ENCODE data around the gene SCT. TPM values are rescaled to one million over a fixed set of nuclear protein-coding genes. Genes with fewer than 3 reads are reported as not detected.

Gene SCT
- total RNA-seq, 2 donors from 2014 or later = not detected

DNA sequence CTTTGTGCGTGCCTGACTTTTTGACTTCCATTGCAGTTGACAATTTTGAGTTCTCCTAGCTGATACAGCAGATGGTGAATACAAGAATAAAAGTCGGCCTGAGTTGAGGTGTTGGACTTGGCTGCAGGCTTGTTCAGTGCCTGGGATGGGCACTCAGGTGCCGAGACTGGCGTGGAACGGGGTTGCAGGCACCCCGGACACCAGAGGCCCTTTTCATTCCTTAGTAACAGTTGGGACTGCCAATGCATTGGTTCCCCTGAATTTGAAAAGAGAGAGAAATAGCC is 49.4 kb downstream of the SCT start:
- Mint-ChIP-seq H3K27me3 (ENCODE audit: low read depth) (peaks cover 13% of the 10 kb centered on the region), H3K36me3 (ENCODE audit: insufficient read depth in 2 of 2) (peaks cover 3 to 10% of the 10 kb centered on the region in 2 donors), H3K4me3 (peak overlapping the region; percentile 90 to 92), H3K9me3 (no peaks in the 10 kb centered on the region), H3K27ac (peak overlapping the region; percentile 86), H3K4me1 (ENCODE audit: low read depth) (peaks cover 54% of the 10 kb centered on the region)
- no peak for DNase-seq
- no peak for ATAC-seq (replicated peaks in 1 of 2)

DNA sequence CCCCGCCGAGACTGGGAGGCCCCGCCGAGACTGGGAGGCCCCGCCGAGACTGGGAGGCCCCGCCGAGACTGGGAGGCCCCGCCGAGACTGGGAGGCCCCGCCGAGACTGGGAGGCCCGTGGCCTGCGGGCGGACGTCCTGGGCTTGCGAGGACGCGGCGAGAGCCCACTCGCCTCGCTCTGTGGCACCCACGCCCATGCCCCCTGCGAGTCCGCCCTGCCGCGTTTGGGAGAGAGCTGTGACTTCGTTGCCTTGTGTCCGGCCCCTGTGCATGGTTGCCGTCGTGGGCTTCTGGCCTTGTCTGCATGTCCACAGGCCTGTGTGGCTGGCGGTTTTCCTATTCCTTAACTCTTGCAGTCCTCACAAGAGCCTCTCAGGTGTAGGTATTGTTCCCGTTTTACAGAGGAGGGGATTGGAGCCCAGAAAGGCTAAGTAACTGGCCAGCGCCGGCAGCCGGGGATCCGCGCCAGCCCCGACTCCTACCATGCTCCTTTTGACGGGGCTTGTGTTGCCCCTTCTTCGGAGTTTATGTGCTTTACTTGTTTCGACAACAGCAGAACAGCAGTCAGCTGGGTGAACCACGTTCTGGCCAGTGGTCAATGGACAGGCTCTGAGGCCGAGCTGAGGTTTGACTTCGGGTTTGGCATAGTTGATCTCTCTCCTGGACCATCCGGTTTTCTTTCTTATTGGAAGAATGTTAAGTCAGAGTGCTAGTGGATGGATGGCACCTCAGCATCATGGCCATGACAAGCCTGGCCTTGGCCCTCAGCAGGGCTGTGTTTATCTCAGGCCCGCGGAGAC is 50.0 kb downstream of the SCT start:
- H3K27ac Mint-ChIP-seq = peak overlapping the region; percentile 86
- peaks cover 54% of the 10 kb centered on the region for H3K4me1 Mint-ChIP-seq (ENCODE audit: low read depth)
- no peak for ATAC-seq (replicated peaks in 1 of 2)
- H3K27me3 Mint-ChIP-seq (ENCODE audit: low read depth) = peaks cover 13% of the 10 kb centered on the region
- H3K4me3 Mint-ChIP-seq = peak overlapping the region; percentile 90 to 92
- H3K36me3 Mint-ChIP-seq (ENCODE audit: insufficient read depth in 2 of 2) = peaks cover 3 to 10% of the 10 kb centered on the region in 2 donors
- no peak for DNase-seq
- H3K9me3 Mint-ChIP-seq = no peaks in the 10 kb centered on the region

Other genes starting within 250 kb of the SCT start
- 1 to 10 TPM in 1 of 2 donors, under 1 TPM in 1; 0.16 to 1.2 TPM for gene PKP3, start 233.0 kb downstream of the SCT start, total RNA-seq
- gene SIGIRR, start 212.2 kb downstream of the SCT start, total RNA-seq = 10 to 100 TPM; 59.3 to 68.4 TPM
- 10 to 100 TPM; 34.3 to 56.5 TPM for gene ANO9, start 185.2 kb downstream of the SCT start, total RNA-seq
- 10 to 100 TPM; 20.6 to 22.5 TPM for gene PTDSS2, start 176.9 kb downstream of the SCT start, total RNA-seq
- 10 to 100 TPM; 88.9 to 95.3 TPM for gene RNH1, start 119.9 kb downstream of the SCT start, total RNA-seq
- 10 to 100 TPM; 28.8 to 40.1 TPM for gene HRAS, start 91.6 kb downstream of the SCT start, total RNA-seq
- 1 to 10 TPM; 1.2 to 3.1 TPM for gene LRRC56, start 89.7 kb downstream of the SCT start, total RNA-seq
- 1 to 10 TPM; 3.1 to 5.5 TPM for gene LMNTD2, start 66.4 kb downstream of the SCT start, total RNA-seq
- 10 to 100 TPM; 13.5 to 14.2 TPM for gene RASSF7, start 66.2 kb downstream of the SCT start, total RNA-seq
- gene PHRF1, start 50.7 kb downstream of the SCT start, total RNA-seq = 10 to 100 TPM; 29.7 to 31.0 TPM
- gene IRF7, start 11.2 kb downstream of the SCT start, total RNA-seq = 10 to 100 TPM; 46.7 to 95.8 TPM
- under 1 TPM in 1 of 2 donors, not detected in 1; 0.09 TPM for gene CDHR5, start 2.2 kb downstream of the SCT start, total RNA-seq
- gene DRD4, start 10.1 kb upstream of the SCT start, total RNA-seq = 1 to 10 TPM; 1.7 to 2.0 TPM
- gene DEAF1, start 68.0 kb upstream of the SCT start, total RNA-seq = 10 to 100 TPM; 40.5 to 66.1 TPM
- gene TMEM80, start 68.6 kb upstream of the SCT start, total RNA-seq = 10 to 100 TPM; 17.0 to 17.8 TPM
- 10 to 100 TPM; 11.4 to 15.7 TPM for gene EPS8L2, start 79.0 kb upstream of the SCT start, total RNA-seq
- gene TALDO1, start 120.3 kb upstream of the SCT start, total RNA-seq = 100 to 1,000 TPM; 152 to 155 TPM
- 10 to 100 TPM; 31.9 to 34.4 TPM for gene GATD1, start 150.3 kb upstream of the SCT start, total RNA-seq
- gene CEND1, start 162.9 kb upstream of the SCT start, total RNA-seq = 1 to 10 TPM; 1.4 to 1.6 TPM
- gene SLC25A22, start 171.1 kb upstream of the SCT start, total RNA-seq = 10 to 100 TPM; 30.8 to 40.2 TPM
- 10 to 100 TPM; 25.2 to 34.2 TPM for gene PIDD1, start 178.1 kb upstream of the SCT start, total RNA-seq
- 1,000 to 10,000 TPM; 3,054 to 3,114 TPM for gene RPLP2, start 182.8 kb upstream of the SCT start, total RNA-seq
- gene PNPLA2, start 191.7 kb upstream of the SCT start, total RNA-seq = 10 to 100 TPM; 64.5 to 77.1 TPM
- gene CRACR2B, start 200.7 kb upstream of the SCT start, total RNA-seq = 10 to 100 TPM in 1 of 2 donors, 1 to 10 TPM in 1; 5.5 to 13.3 TPM
- 10 to 100 TPM; 35.4 to 42.2 TPM for gene CD151, start 205.8 kb upstream of the SCT start, total RNA-seq
- gene POLR2L, start 215.3 kb upstream of the SCT start, total RNA-seq = 10 to 100 TPM; 28.2 to 30.9 TPM
- gene TSPAN4, start 215.7 kb upstream of the SCT start, total RNA-seq = 10 to 100 TPM; 12.2 to 14.9 TPM

All from activated T-cell treated with anti-CD3 and anti-CD28 coated beads, Interleukin-2, amount 50 U/mL, for 72 hours (primary cell).